Common myeloid progenitor, CD34-positive (primary cell): Measurements from ENCODE around the gene TBC1D7. TPM values are rescaled to one million over a fixed set of nuclear protein-coding genes. Genes with fewer than 3 reads are reported as not detected.

Source experiments
- CTCF ChIA-PET: fragments of 350-600 bp; sonication (Branson Sonifier 250); formaldehyde crosslinking; loops from one replicate; lab custom pipeline; 2021; ENCODE audit warnings: antibody characterized with exemption; lab: Charles Lee
- POLR2A ChIA-PET: fragments of 350-600 bp; sonication (Branson Sonifier 250); formaldehyde crosslinking; loops from one replicate; lab custom pipeline; 2021; ENCODE audit warnings: antibody characterized with exemption; lab: Charles Lee
- DNase-seq, 3 donors: peaks; one replicate each; pipeline versions ENCODE4 v3.0.0 to v3.0.0-alpha.2; 2013
- H3K27ac ChIP-seq, 2 experiments: 1 replicate in 1 of 2; 2 replicates in 1 of 2; pipeline ENCODE4 v1.7.0; 2013; ENCODE audit warnings: inconsistent platforms in 2 of 2, low read length in 2 of 2, mild to moderate bottlenecking in 2 of 2, low read depth in 1 of 2, moderate library complexity in 1 of 2; ENCODE audit not compliant: severe bottlenecking in 2 of 2, insufficient read depth in 1 of 2, poor library complexity in 1 of 2
- H3K27me3 ChIP-seq, 5 experiments: replicated peaks in 2 of 5; 1 replicate in 3 of 5; 2 replicates in 2 of 5; pipeline versions ENCODE4 v1.6.1 to v1.7.0; 2013; ENCODE audit warnings: low read length in 4 of 5, mild to moderate bottlenecking in 2 of 5, moderate library complexity in 2 of 5, inconsistent platforms in 1 of 5; ENCODE audit not compliant: insufficient read depth in 5 of 5, control insufficient read depth in 4 of 5
- H3K36me3 ChIP-seq, 4 experiments: 1 replicate in 2 of 4; 2 replicates in 2 of 4; pipeline versions ENCODE4 v1.6.1 to v1.7.0; 2013; ENCODE audit warnings: low read length in 3 of 4, control low read depth in 1 of 4, mild to moderate bottlenecking in 1 of 4; ENCODE audit not compliant: control insufficient read depth in 4 of 4, insufficient read depth in 4 of 4
- H3K4me1 ChIP-seq, 4 experiments: 1 replicate in 3 of 4; 2 replicates in 1 of 4; pipeline versions ENCODE4 v1.6.1 to v1.7.1; 2013; ENCODE audit warnings: low read length in 3 of 4, mild to moderate bottlenecking in 3 of 4, control low read depth in 1 of 4, inconsistent platforms in 1 of 4, moderate library complexity in 1 of 4; ENCODE audit not compliant: control insufficient read depth in 4 of 4, insufficient read depth in 4 of 4; ENCODE audit errors: control extremely low read depth in 1 of 4
- H3K4me3 ChIP-seq, 7 experiments: 1 replicate in 4 of 7; 2 replicates in 3 of 7; pipeline versions ENCODE4 v1.5.1 to v1.7.0; 2013; ENCODE audit warnings: mild to moderate bottlenecking in 7 of 7, low read length in 6 of 7, moderate library complexity in 6 of 7, inconsistent platforms in 2 of 7, low read depth in 2 of 7, control low read depth in 1 of 7; ENCODE audit not compliant: insufficient read depth in 4 of 7, control insufficient read depth in 1 of 7; ENCODE audit errors: extremely low read depth in 1 of 7
- H3K9me3 ChIP-seq, 5 experiments: 1 replicate in 4 of 5; 2 replicates in 1 of 5; pipeline versions ENCODE4 v1.6.1 to v1.7.1; 2013; ENCODE audit warnings: low read length in 4 of 5, mild to moderate bottlenecking in 2 of 5, inconsistent platforms in 1 of 5, low read depth in 1 of 5, moderate library complexity in 1 of 5; ENCODE audit not compliant: control insufficient read depth in 4 of 5, insufficient read depth in 2 of 5; ENCODE audit errors: control extremely low read depth in 1 of 5
- WGBS: methylation state at CpG from one replicate; pipeline ENCODE4 v1.1.5; 2013; ENCODE audit not compliant: insufficient coverage; 5-methylcytosine and 5-hydroxymethylcytosine counted together
- polyA plus RNA-seq: library from polyadenylated mRNA; unstranded; fragments of 120-200 nt; gene quantifications from one replicate; pipeline ENCODE4 v1.2.1, GENCODE V29; 2013

TBC1D7 gene
- 22.9 TPM for polyA plus RNA-seq

DNA sequence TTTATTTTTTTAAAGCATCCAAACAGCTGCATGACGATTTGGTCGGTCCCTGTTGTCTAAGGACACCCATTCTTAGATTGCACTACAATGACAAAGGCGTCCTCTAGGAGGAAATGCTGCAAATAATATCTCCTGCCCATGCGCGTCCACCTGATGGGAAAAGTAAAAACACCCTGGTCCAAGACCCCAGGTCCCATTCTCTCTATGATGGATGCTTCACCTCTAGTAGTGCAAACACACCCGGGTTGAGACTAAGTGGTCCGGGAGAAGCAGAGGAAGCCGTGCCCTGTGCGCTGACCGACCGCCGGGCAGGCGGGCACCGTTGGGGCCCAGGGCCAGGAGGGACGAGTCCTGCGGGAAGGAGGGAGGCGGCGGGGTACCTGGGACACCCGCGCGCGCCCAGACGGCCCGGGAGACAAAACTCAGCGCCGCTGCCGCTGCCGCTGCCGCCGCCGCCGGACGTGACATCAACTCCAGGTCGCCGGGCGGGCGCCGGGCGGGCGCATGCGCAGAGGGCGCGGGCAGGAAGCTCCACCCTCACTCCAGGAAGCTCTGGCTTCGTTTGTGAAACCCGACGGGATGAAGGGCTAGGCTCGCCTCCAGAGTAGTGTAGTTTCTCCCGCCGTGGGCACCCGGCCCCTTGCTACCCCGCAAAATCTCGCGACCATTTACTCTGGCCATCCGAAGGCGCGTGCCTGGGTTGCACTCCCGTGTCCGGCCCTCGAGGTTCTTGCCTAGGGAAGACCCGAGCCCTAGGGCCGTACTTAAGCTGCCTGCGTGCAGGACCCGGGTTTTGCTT lies at the start of gene TBC1D7:
Gene TBC1D7, minus strand, starts transcription at position 462 of the 799 bp plus-strand sequence. CDS start 1,639 bp downstream, outside the sequence.
- CTCF ChIA-PET, result interaction anchor here (0.7 to 2.1 kb wide), 11 partner anchors 9 to 417 kb away, joined by 3 to 10 read pairs (median 4); no protein-coding TSS in a partner anchor
- Histone ChIP-seq H3K9me3 (no peaks in the 10 kb centered on the region), H3K27ac (peak within 1 kb of the TSS; percentile 86 to 90), H3K4me1 (peaks cover 5 to 22% (median 15%) of the 10 kb centered on the region in 4 experiments), H3K4me3 (peak within 1 kb of the TSS; percentile 88 to 99 (median 93)), H3K36me3 (peaks cover 4 to 23% (median 15%) of the 10 kb centered on the region in 4 experiments), H3K27me3 (no peaks in the 10 kb centered on the region)
- POLR2A ChIA-PET, result interaction anchor here (0.5 to 1.8 kb wide), 13 partner anchors 9 to 373 kb away, joined by 3 to 7 read pairs (median 3); no protein-coding TSS in a partner anchor
- peak; percentile 89 to 95 (median 94) for DNase-seq
- WGBS, result 0% methylated on average over 62 of the region's 63 CpGs

DNA sequence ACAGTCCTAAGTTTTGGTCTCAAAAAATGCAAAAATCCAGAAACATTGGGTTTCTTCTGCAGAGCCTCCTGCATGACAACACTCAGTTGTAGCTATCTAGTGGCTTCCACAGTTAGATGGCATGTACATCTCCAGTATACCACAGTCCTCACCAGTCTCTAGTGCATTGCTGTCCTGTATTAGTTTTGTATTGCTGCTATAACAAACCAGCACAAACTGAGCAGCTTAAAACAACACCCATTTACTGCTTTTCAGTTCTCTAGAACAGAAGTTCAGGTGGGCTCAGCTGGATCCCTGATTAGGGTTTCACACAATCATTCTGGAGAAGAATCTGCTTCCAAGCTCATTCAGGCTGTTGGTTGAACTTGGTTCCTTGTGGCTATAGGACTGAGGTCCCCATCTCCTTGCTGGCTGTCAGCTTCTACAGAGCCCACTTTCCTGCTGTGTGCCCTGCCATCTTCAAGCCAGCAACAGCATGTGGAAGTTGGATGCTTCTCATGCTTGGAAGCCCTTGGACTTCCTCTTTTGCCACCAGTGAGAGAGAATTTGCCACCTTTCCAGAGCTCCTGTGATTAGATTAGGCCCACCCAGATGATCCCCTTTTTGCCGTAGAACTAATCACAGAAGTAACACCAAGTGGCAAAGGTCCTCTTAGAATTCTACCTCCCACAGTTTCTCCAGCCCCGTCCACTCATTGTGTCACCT lies 48.9 kb upstream of the TBC1D7 start:
- H3K4me3 ChIP-seq, result no peak overlapping the region
- peaks cover 0 to 15% (median 7%) of the 10 kb centered on the region in 4 experiments for H3K4me1 ChIP-seq
- no peaks in the 10 kb centered on the region for H3K36me3 ChIP-seq
- no peaks in the 10 kb centered on the region for H3K9me3 ChIP-seq
- CTCF ChIA-PET, result interaction anchor here (1.1 to 1.2 kb wide), 2 partner anchors 14 to 39 kb away, joined by 3 read pairs; no protein-coding TSS in a partner anchor
- DNase-seq, result no peak
- H3K27me3 ChIP-seq, result no peaks in the 10 kb centered on the region
- WGBS, result 80% methylated on average over 1 of the region's 2 CpGs
- no peak overlapping the region for H3K27ac ChIP-seq
- POLR2A ChIA-PET, result no interaction called here

DNA sequence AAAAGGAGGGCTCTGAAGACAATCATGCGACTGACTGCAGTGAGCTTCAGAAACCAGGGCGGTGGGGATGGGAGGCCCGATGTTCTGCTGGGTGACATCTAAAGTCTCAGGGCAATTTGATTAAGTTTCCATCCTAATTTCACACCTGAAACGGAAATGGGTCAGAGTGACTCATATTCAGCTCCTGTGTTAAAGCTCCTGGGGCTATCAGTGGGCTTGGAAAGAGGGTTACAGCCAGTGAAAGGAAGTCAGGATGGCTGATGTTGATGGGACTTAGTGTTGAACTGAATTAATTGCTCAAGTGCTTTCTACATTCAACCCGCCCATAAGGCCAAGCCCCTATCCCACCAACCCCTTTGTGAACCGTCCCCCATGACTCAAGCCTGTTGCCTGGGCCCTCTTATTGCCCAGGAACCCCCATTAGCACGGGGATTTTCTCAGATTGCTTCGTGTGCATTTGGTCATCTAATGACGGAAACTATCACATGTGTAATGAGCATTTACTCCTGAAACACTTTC lies 47.1 kb upstream of the TBC1D7 start:
- Histone ChIP-seq H3K27ac (no peak overlapping the region), H3K4me1 (peaks cover 0 to 4% (median 1%) of the 10 kb centered on the region in 4 experiments), H3K9me3 (no peaks in the 10 kb centered on the region), H3K27me3 (no peaks in the 10 kb centered on the region), H3K36me3 (no peaks in the 10 kb centered on the region), H3K4me3 (no peak overlapping the region)
- WGBS, result 100% methylated on average over 6 of the region's 9 CpGs
- POLR2A ChIA-PET, result no interaction called here
- CTCF ChIA-PET, result interaction anchor here (1.1 to 1.5 kb wide), 3 partner anchors 9 to 200 kb away, joined by 3 to 6 read pairs (median 4); partner anchors contain the start of gene SIRT5
- DNase-seq, result no peak

DNA sequence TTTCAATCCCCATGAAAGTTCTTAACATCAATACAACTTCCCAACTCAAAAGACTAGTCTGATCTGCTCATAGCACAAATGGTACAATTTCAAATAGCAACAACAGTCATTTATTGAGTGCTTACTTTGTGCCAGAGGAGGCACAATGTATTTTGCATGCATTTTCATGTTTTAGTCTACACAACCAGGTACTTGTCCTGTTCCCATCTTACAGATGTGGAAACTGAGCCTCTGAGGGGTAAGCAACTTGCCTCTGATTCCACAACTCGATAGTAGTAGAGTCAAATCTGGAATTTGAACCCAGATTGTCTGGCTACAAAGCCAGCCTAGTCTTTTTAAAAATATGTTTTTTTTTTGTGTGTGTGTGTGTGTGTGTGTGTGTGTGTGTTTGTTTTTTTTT lies 45.6 kb upstream of the TBC1D7 start:
- Histone ChIP-seq H3K4me3 (no peak overlapping the region), H3K27me3 (no peaks in the 10 kb centered on the region), H3K36me3 (no peaks in the 10 kb centered on the region), H3K4me1 (peaks cover 0 to 4% (median 0%) of the 10 kb centered on the region in 4 experiments), H3K27ac (no peak overlapping the region), H3K9me3 (no peaks in the 10 kb centered on the region)
- no peak for DNase-seq
- ChIA-PET POLR2A (no interaction called here), CTCF (no interaction called here)
- no CpG with 5 or more reads among the region's 1 CpG for WGBS

DNA sequence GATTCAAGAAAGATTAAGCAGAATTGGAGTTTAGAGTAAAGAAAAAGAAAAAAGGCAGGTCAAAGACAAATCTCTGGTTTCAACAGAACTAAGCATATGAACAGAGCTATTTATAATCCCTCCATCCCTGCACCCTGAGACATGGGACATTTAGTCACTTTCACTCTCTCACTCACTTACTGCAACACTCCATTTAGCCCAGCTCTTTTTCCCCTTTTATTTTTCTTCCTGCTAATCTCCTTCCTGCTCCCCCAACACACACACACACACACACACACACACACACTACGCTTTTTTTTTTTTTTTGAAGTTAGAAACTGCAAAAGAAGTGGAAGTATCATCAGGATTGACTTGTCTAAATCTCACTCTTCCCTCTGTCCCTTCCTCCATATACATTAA lies 45.1 kb upstream of the TBC1D7 start:
- no peaks in the 10 kb centered on the region for H3K36me3 ChIP-seq
- ChIA-PET POLR2A (no interaction called here), CTCF (interaction anchor here (0.6 to 1.1 kb wide), 2 partner anchors 179 to 542 kb away, joined by 3 to 4 read pairs; no protein-coding TSS in a partner anchor)
- H3K4me3 ChIP-seq, result no peak overlapping the region
- H3K27ac ChIP-seq, result no peak overlapping the region
- no peak for DNase-seq
- no peaks in the 10 kb centered on the region for H3K27me3 ChIP-seq
- no peaks in the 10 kb centered on the region for H3K9me3 ChIP-seq
- no CpG with 5 or more reads among the region's 1 CpG for WGBS
- H3K4me1 ChIP-seq, result peaks cover 0 to 4% (median 0%) of the 10 kb centered on the region in 4 experiments

DNA sequence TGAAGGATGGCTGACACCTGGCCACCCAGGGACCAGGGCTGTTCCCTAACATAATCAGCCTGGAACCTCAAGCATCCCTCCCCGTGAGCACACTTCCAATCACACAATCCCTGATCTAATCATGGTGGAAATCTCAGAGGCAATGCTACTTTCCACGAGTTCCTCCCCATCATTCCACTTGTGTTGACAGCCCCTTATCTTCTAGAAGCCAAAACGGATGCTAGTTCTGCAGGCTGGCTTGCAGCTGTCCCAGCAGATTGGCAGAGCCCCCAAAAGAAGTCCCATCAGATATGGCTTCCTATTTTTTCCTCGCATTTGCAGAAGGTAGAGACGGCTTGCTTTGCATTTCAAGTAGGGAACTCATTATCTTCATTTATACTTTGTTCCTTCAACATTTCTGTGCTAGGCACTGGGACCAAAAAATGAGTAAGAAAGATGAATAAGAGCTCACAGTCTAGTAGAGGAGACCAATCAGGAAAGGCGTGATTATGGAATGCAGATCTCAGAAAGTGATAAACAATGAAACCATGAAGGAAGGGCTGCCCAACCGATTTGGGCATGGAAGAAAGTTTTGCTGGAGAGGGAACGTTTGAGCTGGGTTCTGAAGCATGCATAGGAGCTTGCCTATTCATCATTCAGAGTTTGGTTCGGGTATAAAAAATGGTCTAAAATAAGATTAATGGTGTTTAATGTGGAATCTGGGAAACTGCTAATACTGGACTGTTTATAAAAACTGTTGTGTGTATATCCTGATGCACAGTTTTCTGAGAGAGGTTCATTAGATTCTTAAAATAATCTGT lies 44.6 kb upstream of the TBC1D7 start:
- Histone ChIP-seq H3K9me3 (no peaks in the 10 kb centered on the region), H3K27ac (no peak overlapping the region), H3K4me1 (peaks cover 0 to 3% (median under 1%) of the 10 kb centered on the region in 4 experiments), H3K27me3 (no peaks in the 10 kb centered on the region), H3K4me3 (no peak overlapping the region), H3K36me3 (no peaks in the 10 kb centered on the region)
- CTCF ChIA-PET, result interaction anchor here (0.6 to 1.2 kb wide), 6 partner anchors 8 to 542 kb away, joined by 3 to 7 read pairs (median 3); no protein-coding TSS in a partner anchor
- POLR2A ChIA-PET, result no interaction called here
- no peak for DNase-seq
- 76% methylated on average over 7 of the region's 9 CpGs for WGBS
